Testis (tissue), 3 donors: ENCODE measurements around the gene PPM1J. TPM values are rescaled to one million over a fixed set of nuclear protein-coding genes. Genes with fewer than 3 reads are reported as not detected.

Experiments used
- DNase-seq: peaks from one replicate; pipeline ENCODE4 v3.0.0-alpha.2; 2019
- H3K27ac ChIP-seq, 2 donors: fragments of 200-600 bp; sonication (generic); one replicate each; pipeline ENCODE4 v1.5.1; 2019
- H3K27me3 ChIP-seq: fragments of 200-600 bp; sonication (generic); one replicate; pipeline ENCODE4 v1.5.1; 2019
- H3K36me3 ChIP-seq: fragments of 200-600 bp; sonication (generic); one replicate; pipeline ENCODE4 v1.5.1; 2017; ENCODE audit warnings: low read depth; ENCODE audit errors: missing control alignments
- H3K4me1 ChIP-seq: fragments of 200-600 bp; sonication (generic); one replicate; pipeline ENCODE4 v1.5.1; 2019
- H3K4me3 ChIP-seq, 2 donors: fragments of 200-600 bp; sonication (generic); one replicate each; pipeline ENCODE4 v1.5.1; 2017 to 2019
- H3K9me3 ChIP-seq: fragments of 200-600 bp; sonication (generic); one replicate; pipeline ENCODE4 v1.5.1; 2017
- CTCF ChIP-seq, 3 experiments: fragments of 450-650 bp in 2 of 3; fragments of 200-600 bp in 1 of 3; sonication (generic) in 1 of 3; IDR thresholded peaks; one replicate each; pipeline ENCODE4 v1.5.1; 2016 to 2019; ENCODE audit warnings: antibody characterized with exemption in 3 of 3, mild to moderate bottlenecking in 2 of 3, moderate library complexity in 1 of 3
- POLR2A ChIP-seq: fragments of 450-650 bp; IDR thresholded peaks from one replicate; pipeline ENCODE4 v1.6.1; 2017; ENCODE audit warnings: antibody characterized with exemption, mild to moderate bottlenecking, moderate library complexity
- WGBS, 2 donors: methylation state at CpG; one replicate each; pipeline ENCODE4 v1.1.5; 2018; 5-methylcytosine and 5-hydroxymethylcytosine counted together
- intact Hi-C: fragments of 100-400 bp; cut with DNase I; formaldehyde crosslinking; loops from one replicate; pipeline ENCODE4 v1.15.1; 2023; ENCODE audit warnings: low total_unique reads
- polyA plus RNA-seq: library from polyadenylated mRNA; stranded (reverse); fragments of 350-450 nt; fragmentation: Illumina TruSeq; extraction: RNeasy Lipid Tissue Mini Kit (QIAGEN cat#74804); gene quantifications from one replicate; pipeline ENCODE4 v1.2.3, GENCODE V29; 2014; ENCODE audit warnings: low read depth, low replicate concordance; ENCODE audit not compliant: insufficient read depth
- total RNA-seq, 2 donors: library from RNA; depleted of rRNA; stranded (reverse); fragments of >200 nt; gene quantifications; one replicate each; pipeline ENCODE4 v1.2.3, GENCODE V29; 2016

Gene PPM1J
- total and polyA plus RNA-seq, 3 donors from 2014 or later = 45.5 to 88.7 (median 69.5) TPM

DNA sequence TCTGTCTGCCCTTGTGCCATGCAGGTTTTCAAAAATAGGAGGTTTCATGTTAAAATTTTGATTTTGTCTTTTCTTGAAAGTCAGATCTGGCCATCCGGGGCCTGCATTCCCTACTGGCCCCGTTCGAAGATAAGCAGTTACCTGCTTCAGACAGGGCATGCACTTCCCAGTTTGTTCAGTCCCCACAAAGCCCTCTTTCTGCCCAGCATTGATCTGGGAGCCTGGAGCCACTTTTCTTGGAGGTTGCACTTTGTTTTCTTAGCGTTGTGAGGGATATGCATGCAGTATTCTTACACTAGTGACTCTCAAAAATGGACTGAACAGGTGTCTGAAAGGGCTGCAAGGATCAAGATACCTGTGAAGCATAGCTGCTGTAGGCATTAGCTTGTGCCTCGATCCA is 29.2 kb downstream of the PPM1J start:
- H3K36me3 ChIP-seq = no peaks in the 10 kb centered on the region
- no peaks in the 10 kb centered on the region for H3K27me3 ChIP-seq
- no peaks in the 10 kb centered on the region for H3K9me3 ChIP-seq
- H3K27ac ChIP-seq = no peak overlapping the region
- no peak for DNase-seq
- intact Hi-C loops = no loop called here
- peaks cover 12% of the 10 kb centered on the region for H3K4me1 ChIP-seq
- 83 to 91% methylated on average over 5 of the region's 5 CpGs for WGBS, 2 donors
- no peak overlapping the region for H3K4me3 ChIP-seq
- TF ChIP-seq CTCF (IDR thresholded peaks at IDR 0.05) = no peak
- no peak for TF ChIP-seq POLR2A

DNA sequence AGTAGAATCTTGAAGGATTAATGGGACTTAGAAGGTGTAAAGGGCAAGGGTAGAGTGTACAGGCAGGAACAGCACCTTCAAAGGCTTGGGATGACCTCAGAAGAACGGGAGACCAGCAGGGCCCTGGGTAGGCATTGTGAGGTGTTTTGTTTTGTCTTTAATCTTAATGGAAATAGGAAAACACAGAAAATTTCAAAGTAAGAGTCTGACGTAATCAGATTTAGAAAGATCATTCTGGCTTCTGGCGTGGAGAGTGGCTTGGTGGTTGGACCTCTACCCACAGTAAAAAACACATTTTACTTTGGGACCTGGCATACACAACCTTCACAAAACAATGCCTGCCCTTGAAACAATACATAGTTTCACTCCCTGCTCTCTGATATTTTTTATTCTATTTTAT is 36.5 kb downstream of the PPM1J start:
- peaks cover 23% of the 10 kb centered on the region for H3K4me1 ChIP-seq
- peak overlapping the region in 1 of 2 donors; percentile 44 for H3K27ac ChIP-seq
- no peaks in the 10 kb centered on the region for H3K9me3 ChIP-seq
- H3K4me3 ChIP-seq = no peak overlapping the region
- WGBS, 2 donors = 64 to 76% methylated on average over 3 of the region's 3 CpGs
- TF ChIP-seq POLR2A = no peak
- TF ChIP-seq CTCF (IDR thresholded peaks at IDR 0.05) = no peak
- no peaks in the 10 kb centered on the region for H3K36me3 ChIP-seq
- no peaks in the 10 kb centered on the region for H3K27me3 ChIP-seq
- no peak for DNase-seq
- intact Hi-C loops = no loop called here

DNA sequence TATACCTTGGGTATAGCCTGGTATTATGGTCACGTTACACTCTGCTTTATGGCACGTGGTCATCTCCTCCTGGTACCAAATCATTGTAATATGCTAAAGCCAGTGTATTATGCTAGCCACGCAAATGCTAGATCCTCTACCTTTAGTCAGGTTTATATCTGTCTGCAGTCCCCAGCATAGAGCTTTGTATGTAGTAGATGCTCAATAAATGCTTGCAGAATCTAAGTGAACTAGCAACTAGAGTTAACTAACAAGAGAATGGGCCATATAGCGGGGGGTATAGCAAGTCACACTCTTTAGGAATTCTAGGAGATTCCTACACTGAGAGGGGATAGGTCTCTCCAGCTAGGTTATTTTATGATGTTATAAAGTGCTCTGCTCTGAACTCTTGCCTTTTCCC is 37.6 kb downstream of the PPM1J start:
- WGBS, 2 donors = 90 to 94% methylated on average over 4 of the region's 4 CpGs
- Histone ChIP-seq H3K4me3 (no peak overlapping the region), H3K27me3 (no peaks in the 10 kb centered on the region), H3K9me3 (no peaks in the 10 kb centered on the region), H3K27ac (no peak overlapping the region), H3K36me3 (no peaks in the 10 kb centered on the region), H3K4me1 (peaks cover 34% of the 10 kb centered on the region)
- TF ChIP-seq POLR2A = no peak
- no peak for TF ChIP-seq CTCF (IDR thresholded peaks at IDR 0.05)
- intact Hi-C loops = no loop called here
- DNase-seq = no peak

GRCh38 chr1:112676543-112676942 is 38.6 kb downstream of the PPM1J start:
- no peak overlapping the region for H3K4me3 ChIP-seq
- peak overlapping the region in 1 of 2 donors; percentile 96 for H3K27ac ChIP-seq
- TF ChIP-seq CTCF (IDR thresholded peaks at IDR 0.05) = no peak
- no peak for TF ChIP-seq POLR2A
- H3K9me3 ChIP-seq = no peaks in the 10 kb centered on the region
- H3K36me3 ChIP-seq = no peaks in the 10 kb centered on the region
- no peaks in the 10 kb centered on the region for H3K27me3 ChIP-seq
- intact Hi-C loops = no loop called here
- DNase-seq = no peak
- WGBS, 2 donors = 77 to 83% methylated on average over 3 of the region's 3 CpGs
- H3K4me1 ChIP-seq = peaks cover 44% of the 10 kb centered on the region

GRCh38 chr1:112675728-112676381 is 39.3 kb downstream of the PPM1J start:
- H3K4me1 ChIP-seq = peaks cover 48% of the 10 kb centered on the region
- H3K27me3 ChIP-seq = no peaks in the 10 kb centered on the region
- intact Hi-C loops = no loop called here
- H3K27ac ChIP-seq = peak overlapping the region; percentile 96
- no peaks in the 10 kb centered on the region for H3K36me3 ChIP-seq
- WGBS, 2 donors = 20 to 28% methylated on average over 7 of the region's 7 CpGs
- H3K4me3 ChIP-seq = peak overlapping the region; percentile 87 to 89
- DNase-seq = no peak
- no peak for TF ChIP-seq CTCF (IDR thresholded peaks at IDR 0.05)
- TF ChIP-seq POLR2A = no peak
- no peaks in the 10 kb centered on the region for H3K9me3 ChIP-seq
